ENCODE results near the gene MEMO1.
"Not testable (repeated sequence)": the region's sequence is repeated elsewhere in the genome, so short reads cannot be mapped to it uniquely, and the experiment has no call there.

MEMO1 gene

GRCh38 chr2:31863867-31864266 lies 146.9 kb downstream of the MEMO1 start:
- no peak for DNase-seq (ENCODE audit: low read depth)
- H3K4me3 ChIP-seq (ENCODE audit: low read depth, low read length), result no peak overlapping the region

- not testable (repeated sequence) for H3K4me3 ChIP-seq (ENCODE audit: low read depth, low read length); DNase-seq (ENCODE audit: low read depth)
Measured at GRCh38 chr2:31863015-31863656, 147.7 kb downstream of the MEMO1 start.

GRCh38 chr2:31859959-31860358 lies 150.8 kb downstream of the MEMO1 start:
- no peak overlapping the region for H3K4me3 ChIP-seq (ENCODE audit: low read depth, low read length)
- no peak for DNase-seq (ENCODE audit: low read depth)

GRCh38 chr2:31853521-31853920 lies 157.3 kb downstream of the MEMO1 start:
- no peak for DNase-seq (ENCODE audit: low read depth)
- H3K4me3 ChIP-seq (ENCODE audit: low read depth, low read length), result no peak overlapping the region

DNA sequence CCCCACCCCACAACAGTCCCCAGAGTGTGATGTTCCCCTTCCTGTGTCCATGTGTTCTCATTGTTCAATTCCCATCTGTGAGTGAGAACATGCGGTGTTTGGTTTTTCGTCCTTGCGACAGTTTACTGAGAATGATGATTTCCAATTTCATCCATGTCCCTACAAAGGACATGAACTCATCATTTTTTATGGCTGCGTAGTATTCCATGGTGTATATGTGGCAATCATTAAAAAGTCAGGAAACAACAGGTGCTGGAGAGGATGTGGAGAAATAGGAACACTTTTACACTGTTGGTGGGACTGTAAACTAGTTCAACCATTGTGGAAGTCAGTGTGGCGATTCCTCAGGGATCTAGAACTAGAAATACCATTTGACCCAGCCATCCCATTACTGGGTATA lies 168.7 kb downstream of the MEMO1 start:
- not testable (repeated sequence) for H3K4me3 ChIP-seq (ENCODE audit: low read depth, low read length); DNase-seq (ENCODE audit: low read depth)

GRCh38 chr2:31835450-31835849 lies 175.4 kb downstream of the MEMO1 start:
- H3K4me3 ChIP-seq (ENCODE audit: low read depth, low read length), result no peak overlapping the region
- no peak for DNase-seq (ENCODE audit: low read depth)

DNA sequence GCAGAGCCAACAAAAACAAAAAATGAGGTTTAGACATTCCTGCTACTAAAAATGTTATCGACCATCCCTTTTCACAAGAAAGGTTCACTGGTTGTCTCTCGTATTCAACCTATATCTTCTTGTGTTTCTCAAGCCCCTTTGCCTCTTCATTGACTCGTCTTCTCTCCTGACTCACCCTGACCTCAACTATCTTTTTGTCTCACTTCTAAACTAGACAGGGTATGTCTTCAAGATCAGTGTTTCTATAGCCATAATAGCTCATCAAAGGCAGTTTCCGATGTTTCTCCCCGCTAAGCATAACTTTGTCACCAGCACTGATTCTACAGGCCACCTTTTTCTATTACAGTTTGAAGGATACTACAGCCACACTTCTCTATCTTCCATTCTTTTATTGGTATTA lies 178.4 kb downstream of the MEMO1 start:
- DNase-seq (ENCODE audit: low read depth), result no peak
- no peak overlapping the region for H3K4me3 ChIP-seq (ENCODE audit: low read depth, low read length)

DNA sequence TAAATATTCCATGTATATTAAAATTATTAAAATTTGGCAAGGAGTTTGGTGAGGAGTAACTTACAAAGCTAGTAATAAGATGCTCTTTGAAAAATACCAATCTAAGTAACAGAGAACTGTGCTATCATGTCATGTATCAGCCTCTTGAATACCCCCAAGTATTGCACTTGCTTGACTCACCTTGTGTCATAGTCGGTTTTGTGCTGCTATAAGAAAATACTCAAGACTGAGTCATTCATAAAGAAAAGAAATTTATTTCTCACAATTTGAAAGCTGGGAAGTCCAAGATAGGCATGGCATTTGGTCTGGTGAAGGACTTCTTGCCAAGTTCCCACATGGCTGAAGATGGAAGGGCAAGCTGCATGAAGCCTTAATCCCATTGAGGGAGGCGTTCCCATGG lies 179.2 kb downstream of the MEMO1 start:
- no peak overlapping the region for H3K4me3 ChIP-seq (ENCODE audit: low read depth, low read length)
- DNase-seq (ENCODE audit: low read depth), result no peak

GRCh38 chr2:31828891-31829290 lies 181.9 kb downstream of the MEMO1 start:
- no peak overlapping the region for H3K4me3 ChIP-seq (ENCODE audit: low read depth, low read length)
- DNase-seq (ENCODE audit: low read depth), result no peak

GRCh38 chr2:31823558-31823957 lies 187.2 kb downstream of the MEMO1 start:
- H3K4me3 ChIP-seq (ENCODE audit: low read depth, low read length), result no peak overlapping the region
- DNase-seq (ENCODE audit: low read depth), result no peak

DNA sequence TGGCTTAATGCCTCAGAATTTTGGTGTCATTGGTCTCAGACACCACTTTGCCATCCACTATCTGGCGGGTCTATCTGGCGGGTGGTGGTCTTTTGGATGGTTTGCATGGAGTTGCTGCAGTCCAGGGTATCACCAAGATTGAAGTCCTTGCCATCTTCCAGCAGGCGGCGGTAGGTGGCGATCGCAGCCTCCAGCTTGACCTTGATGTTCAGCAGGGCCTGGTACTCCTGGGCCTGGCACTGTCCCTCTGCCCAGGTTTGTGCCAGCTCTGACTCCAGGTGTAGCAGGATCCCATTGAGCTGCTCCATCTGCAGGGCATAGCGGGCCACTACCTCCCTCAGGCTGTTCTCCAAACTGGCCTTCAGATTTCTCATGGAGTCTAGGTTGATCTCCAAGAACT lies 188.2 kb downstream of the MEMO1 start:
- DNase-seq (ENCODE audit: low read depth), result no peak
- no peak overlapping the region for H3K4me3 ChIP-seq (ENCODE audit: low read depth, low read length)
